GM12878 (cell line): ENCODE data around the gene IRX5.

ENCODE experiments used
- EP300 ChIP-seq, 2 experiments: fragments of 150-350 bp in 1 of 2; IDR thresholded peaks; 2 replicates each; pipeline ENCODE4 v1.6.1; 2011 to 2012; ENCODE audit warnings: low read depth in 2 of 2, low read length in 2 of 2, borderline replicate concordance in 1 of 2, improper control_type of control experiment in 1 of 2, inconsistent platforms in 1 of 2; ENCODE audit not compliant: control insufficient read depth in 1 of 2
- ETV6 ChIP-seq, 2 experiments: fragments of 450-650 bp in 1 of 2; IDR thresholded peaks in 1 of 2; conservative IDR thresholded peaks in 1 of 2; 2 replicates each; pipeline ENCODE4 v1.6.1; 2014; ENCODE audit warnings: antibody characterized with exemption in 1 of 2, borderline replicate concordance in 1 of 2, low read depth in 1 of 2, mild to moderate bottlenecking in 1 of 2, moderate library complexity in 1 of 2
- POLR2A ChIP-seq: IDR thresholded peaks from 2 replicates; pipeline ENCODE4 v1.6.1; 2011; ENCODE audit warnings: low read depth, mild to moderate bottlenecking, low read length
- TF ChIP-seq, protein P1 (sequence below): fragments of 450-650 bp; IDR thresholded peaks from 2 replicates; pipeline ENCODE4 v1.6.1; 2017; ENCODE audit warnings: mild to moderate bottlenecking

DNA sequence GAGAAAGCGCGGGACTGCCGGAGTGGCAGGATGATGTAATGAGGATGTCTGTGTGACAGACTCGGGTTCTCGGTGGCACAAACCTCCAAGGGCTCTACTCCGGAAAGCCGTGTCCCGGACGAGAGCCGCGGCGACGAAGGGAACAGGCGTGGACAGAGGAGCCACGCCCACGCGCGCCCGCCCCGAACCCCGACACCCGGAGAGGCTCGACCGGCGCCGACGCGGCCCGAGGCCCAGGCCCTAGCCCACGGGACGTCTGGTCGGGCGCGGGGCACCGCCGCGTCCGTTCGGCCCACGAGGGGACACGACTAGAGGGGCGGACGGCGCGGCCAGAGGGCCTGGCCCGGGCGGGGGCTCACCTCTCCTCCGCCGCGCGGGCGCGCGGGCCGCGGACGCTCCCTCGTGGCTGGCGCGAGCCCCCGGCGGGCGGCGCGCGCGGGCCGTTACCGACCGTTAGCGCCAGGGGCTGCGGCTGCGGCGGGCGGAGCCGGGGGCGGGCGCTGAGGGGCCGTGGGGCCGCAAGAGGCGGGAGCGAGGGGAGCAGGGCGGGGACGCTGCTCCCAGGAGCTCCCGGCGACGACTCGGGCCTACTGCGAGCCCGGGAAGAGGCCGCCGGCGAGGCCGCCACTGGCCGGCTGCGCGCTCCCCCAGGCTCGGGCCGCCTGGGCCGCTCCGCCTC, 2.1 kb upstream of the IRX5 start:
- TF ChIP-seq ETV6 (conservative IDR thresholded peaks at IDR 0.05 in 1 of 2, IDR thresholded peaks at IDR 0.05 in 1 of 2; ENCODE audit: borderline replicate concordance in 1 of 2, low read depth in 1 of 2) (no peak), EP300 (IDR thresholded peaks at IDR 0.05; ENCODE audit: borderline replicate concordance in 1 of 2, control insufficient read depth in 1 of 2, low read depth in 2 of 2, low read length in 2 of 2) (no peak), POLR2A (no peak; the same call in 1 of the 2 replicates)
- TF ChIP-seq, protein P1, sequence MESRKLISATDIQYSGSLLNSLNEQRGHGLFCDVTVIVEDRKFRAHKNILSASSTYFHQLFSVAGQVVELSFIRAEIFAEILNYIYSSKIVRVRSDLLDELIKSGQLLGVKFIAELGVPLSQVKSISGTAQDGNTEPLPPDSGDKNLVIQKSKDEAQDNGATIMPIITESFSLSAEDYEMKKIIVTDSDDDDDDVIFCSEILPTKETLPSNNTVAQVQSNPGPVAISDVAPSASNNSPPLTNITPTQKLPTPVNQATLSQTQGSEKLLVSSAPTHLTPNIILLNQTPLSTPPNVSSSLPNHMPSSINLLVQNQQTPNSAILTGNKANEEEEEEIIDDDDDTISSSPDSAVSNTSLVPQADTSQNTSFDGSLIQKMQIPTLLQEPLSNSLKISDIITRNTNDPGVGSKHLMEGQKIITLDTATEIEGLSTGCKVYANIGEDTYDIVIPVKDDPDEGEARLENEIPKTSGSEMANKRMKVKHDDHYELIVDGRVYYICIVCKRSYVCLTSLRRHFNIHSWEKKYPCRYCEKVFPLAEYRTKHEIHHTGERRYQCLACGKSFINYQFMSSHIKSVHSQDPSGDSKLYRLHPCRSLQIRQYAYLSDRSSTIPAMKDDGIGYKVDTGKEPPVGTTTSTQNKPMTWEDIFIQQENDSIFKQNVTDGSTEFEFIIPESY = no peak
